GM18907 (cell line): ENCODE results near the gene USP17L11.
"Not testable (repeated sequence)": the region's sequence is repeated elsewhere in the genome, so short reads cannot be mapped to it uniquely, and the experiment has no call there.

Experiments
- ATAC-seq: cut with Tn5 transposase; IDR thresholded peaks from one replicate; pipeline ENCODE4 v1.9.1; 2021; ENCODE audit warnings: mild to moderate bottlenecking, moderate library complexity; ENCODE audit not compliant: unreplicated experiment

Gene USP17L11

GRCh38 chr4:9215105-9215504, at the start of gene USP17L11:
USP17L11 (plus strand) TSS chr4:9215405; CDS start chr4:9215405, 0 bp downstream.
- ATAC-seq = not testable (repeated sequence)

- ATAC-seq = not testable (repeated sequence)
Observed at GRCh38 chr4:9165990-9166389, 49.2 kb upstream of the USP17L11 start.

GRCh38 chr4:9169791-9170459, 45.3 kb upstream of the USP17L11 start, which contains the start of gene FAM90A26:
FAM90A26 (plus strand) TSS chr4:9170409; CDS start chr4:9173173, 2,764 bp downstream.
- not testable (repeated sequence) for ATAC-seq

GRCh38 chr4:9210357-9210756, 4.8 kb upstream of the USP17L11 start, which contains the start of gene USP17L10:
USP17L10 (plus strand) TSS chr4:9210657; CDS start chr4:9210657, 0 bp downstream.
- ATAC-seq = not testable (repeated sequence)

GRCh38 chr4:9214701-9215100, 504 bp upstream of the USP17L11 start:
- not testable (repeated sequence) for ATAC-seq

GRCh38 chr4:9219852-9220251, 4.6 kb downstream of the USP17L11 start, which contains the start of gene USP17L12:
USP17L12 (plus strand) TSS chr4:9220152; CDS start chr4:9220152, 0 bp downstream.
- ATAC-seq = not testable (repeated sequence)

- ATAC-seq = not testable (repeated sequence)
Observed at GRCh38 chr4:9224596-9224995, 9.4 kb downstream of the USP17L11 start, which contains the start of gene USP17L13. USP17L13 (plus strand) TSS chr4:9224896; CDS start chr4:9224896, 0 bp downstream.

GRCh38 chr4:9230249-9230648, 15.0 kb downstream of the USP17L11 start:
- ATAC-seq = not testable (repeated sequence)

GRCh38 chr4:9234085-9234484, 18.9 kb downstream of the USP17L11 start, which contains the start of gene USP17L15:
USP17L15 (plus strand) TSS chr4:9234385; CDS start chr4:9234385, 0 bp downstream.
- not testable (repeated sequence) for ATAC-seq

- ATAC-seq = not testable (repeated sequence)
Observed at GRCh38 chr4:9238461-9238860, 23.3 kb downstream of the USP17L11 start.

- not testable (repeated sequence) for ATAC-seq
Observed at GRCh38 chr4:9243579-9243978, 28.4 kb downstream of the USP17L11 start, which contains the start of gene USP17L17. USP17L17 (plus strand) TSS chr4:9243879; CDS start chr4:9243879, 0 bp downstream.

GRCh38 chr4:9247953-9248680, 32.9 kb downstream of the USP17L11 start, which contains the start of gene USP17L18:
USP17L18 (plus strand) TSS chr4:9248630; CDS start chr4:9248630, 0 bp downstream.
- not testable (repeated sequence) for ATAC-seq

- not testable (repeated sequence) for ATAC-seq
Observed at GRCh38 chr4:9253078-9253477, 37.9 kb downstream of the USP17L11 start, which contains the start of gene USP17L19. USP17L19 (plus strand) TSS chr4:9253378; CDS start chr4:9253378, 0 bp downstream.

- not testable (repeated sequence) for ATAC-seq
Observed at GRCh38 chr4:9257824-9258223, 42.6 kb downstream of the USP17L11 start, which contains the start of gene USP17L20. USP17L20 (plus strand) TSS chr4:9258124; CDS start chr4:9258124, 0 bp downstream.

- not testable (repeated sequence) for ATAC-seq
Observed at GRCh38 chr4:9262572-9262971, 47.4 kb downstream of the USP17L11 start, which contains the start of gene USP17L21. USP17L21 (plus strand) TSS chr4:9262872; CDS start chr4:9262872, 0 bp downstream.
